PFSK-1 (cell line): ENCODE data around the gene C3orf20.

ENCODE experiments used
- POLR2AphosphoS5 ChIP-seq: IDR thresholded peaks from 2 replicates; pipeline ENCODE4 v1.6.1; 2012; ENCODE audit warnings: low read depth, mild to moderate bottlenecking, control low read depth, low read length, moderate library complexity
- SIN3A ChIP-seq: IDR thresholded peaks from 2 replicates; pipeline ENCODE4 v1.6.1; 2012; ENCODE audit warnings: mild to moderate bottlenecking, low read length, moderate library complexity, borderline replicate concordance; ENCODE audit not compliant: insufficient read depth

DNA sequence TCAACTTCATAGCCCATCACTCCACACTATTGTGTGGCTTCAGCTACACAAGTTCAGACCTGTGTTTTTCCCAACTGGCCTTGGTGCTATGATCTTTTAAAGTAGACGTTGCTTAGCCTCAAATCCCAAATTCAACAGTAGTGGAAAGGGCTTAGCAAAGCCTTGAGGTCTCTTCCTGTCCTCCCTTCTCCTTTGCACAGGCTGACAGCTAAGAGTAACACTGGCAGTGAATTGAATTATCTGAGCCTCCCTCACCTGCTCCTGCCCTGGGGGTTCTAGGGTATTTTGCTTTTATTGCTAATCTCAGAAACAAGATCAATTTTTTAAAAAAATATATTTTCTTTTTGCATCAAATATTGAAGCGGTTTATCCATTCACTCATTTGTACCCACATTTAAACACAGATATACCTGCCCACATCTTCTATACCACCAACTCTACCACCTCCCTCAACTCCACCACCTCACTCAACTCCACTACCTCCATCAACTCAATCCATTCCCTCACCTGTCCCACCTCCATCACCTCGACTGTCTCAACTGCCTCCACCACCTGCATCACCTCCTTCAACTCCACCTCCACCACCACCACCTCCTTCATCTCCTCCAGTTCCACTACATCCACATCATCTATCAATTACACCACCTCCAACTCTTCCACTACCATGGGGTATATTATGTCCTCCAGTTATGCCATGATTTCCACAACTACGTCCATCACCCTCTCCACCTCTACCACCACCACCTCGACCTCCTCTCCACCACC lies 133.7 kb downstream of the C3orf20 start:
- TF ChIP-seq SIN3A (no peak), POLR2AphosphoS5 (no peak)
